KMS-11 (cell line): ENCODE measurements around the gene TSPAN3.

ENCODE experiments used
- H2AFZ ChIP-seq: fragments of 200-600 bp; sonication (generic); 2 replicates; pipeline ENCODE4 v1.6.1; 2016; ENCODE audit warnings: antibody characterized with exemption, mixed run types, low read depth
- H3K27ac ChIP-seq: fragments of 200-600 bp; sonication (generic); 2 replicates; pipeline ENCODE4 v1.6.1; 2016; ENCODE audit warnings: mild to moderate bottlenecking, mixed run types
- H3K27me3 ChIP-seq: fragments of 200-600 bp; sonication (generic); 2 replicates; pipeline ENCODE4 v1.6.1; 2017; ENCODE audit warnings: mild to moderate bottlenecking, low read depth, mixed run types, moderate library complexity; ENCODE audit not compliant: insufficient read depth
- H3K36me3 ChIP-seq: fragments of 200-600 bp; sonication (generic); 2 replicates; pipeline ENCODE4 v1.6.1; 2017; ENCODE audit warnings: mild to moderate bottlenecking, mixed run types; ENCODE audit not compliant: insufficient read depth
- H3K4me1 ChIP-seq: fragments of 200-600 bp; sonication (generic); 2 replicates; pipeline ENCODE4 v1.6.1; 2016; ENCODE audit warnings: mild to moderate bottlenecking, low read depth, mixed run types; ENCODE audit not compliant: poor library complexity, severe bottlenecking
- H3K4me2 ChIP-seq: fragments of 200-600 bp; sonication (generic); 2 replicates; pipeline ENCODE4 v1.7.0; 2016; ENCODE audit warnings: mild to moderate bottlenecking, mixed run types
- H3K4me3 ChIP-seq: fragments of 200-600 bp; sonication (generic); IDR thresholded peaks from 2 replicates; pipeline ENCODE4 v1.6.1; 2017; ENCODE audit warnings: low read depth, low read length, mixed read lengths; ENCODE audit not compliant: insufficient read depth
- H3K79me2 ChIP-seq: fragments of 200-600 bp; sonication (generic); 2 replicates; pipeline ENCODE4 v1.6.1; 2016; ENCODE audit warnings: low read depth, mixed run types; ENCODE audit not compliant: insufficient read depth
- H3K9ac ChIP-seq: fragments of 200-600 bp; sonication (generic); 2 replicates; pipeline ENCODE4 v1.6.1; 2016; ENCODE audit warnings: mild to moderate bottlenecking, mixed run types
- H4K20me1 ChIP-seq: fragments of 200-600 bp; sonication (generic); 2 replicates; pipeline ENCODE4 v1.6.1; 2016; ENCODE audit warnings: mild to moderate bottlenecking, mixed run types; ENCODE audit not compliant: insufficient read depth
- TF ChIP-seq, protein P1 (sequence below): fragments of 200-600 bp; sonication (generic); conservative IDR thresholded peaks from 2 replicates; pipeline ENCODE4 v1.6.1; 2017; ENCODE audit warnings: low read depth, mild to moderate bottlenecking, antibody characterized with exemption, low read length, moderate library complexity, mixed read lengths

Gene TSPAN3

GRCh38 chr15:76993114-76993725 lies 77.7 kb downstream of the TSPAN3 start:
- Histone ChIP-seq H4K20me1 (no peaks in the 10 kb centered on the region), H3K9ac (no peak overlapping the region), H3K4me2 (no peak overlapping the region)

DNA sequence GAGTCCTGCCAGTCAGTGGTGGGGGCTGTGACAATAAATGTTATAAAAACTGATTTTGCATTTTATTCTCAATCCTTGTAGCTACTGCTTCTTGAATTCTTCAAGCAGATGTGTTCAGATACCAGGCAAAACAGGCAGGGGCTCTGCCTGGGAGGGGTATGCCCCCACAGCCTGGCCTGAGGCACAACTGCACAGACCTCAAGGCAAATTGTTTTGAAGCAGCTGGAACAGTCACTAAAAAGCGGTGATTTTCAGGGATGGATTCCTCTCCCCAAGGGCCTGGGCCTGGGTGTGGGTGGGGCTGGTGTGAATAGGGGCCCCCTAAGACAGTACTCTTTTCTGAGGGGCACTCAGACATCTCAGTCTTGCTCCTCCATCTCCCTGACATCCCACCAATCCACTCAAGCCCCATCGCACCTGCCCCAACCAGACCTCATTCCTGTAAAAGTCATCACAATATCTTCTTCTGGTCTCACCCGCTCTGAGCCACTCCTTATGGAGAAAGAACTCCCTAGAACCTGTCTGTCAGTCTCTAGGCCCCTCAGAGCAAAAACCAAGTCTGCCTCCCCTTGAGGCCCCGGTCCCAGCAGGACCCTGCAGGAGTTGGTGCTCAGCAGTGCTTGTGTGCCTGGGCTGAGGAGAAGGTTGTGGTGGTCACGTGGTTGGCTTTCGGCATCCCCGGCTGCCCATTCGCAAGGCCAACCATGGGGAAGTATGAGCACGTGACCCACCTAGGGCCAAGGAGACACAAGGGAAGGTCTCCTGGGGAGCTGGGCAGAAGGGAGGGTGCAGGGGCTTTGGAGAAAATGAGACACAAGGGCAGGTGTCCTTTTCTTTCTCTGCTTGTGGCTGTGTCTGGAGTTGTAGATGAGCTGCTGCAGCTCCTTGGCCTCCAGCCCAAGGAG lies 78.9 kb downstream of the TSPAN3 start:
- Histone ChIP-seq H3K27ac (no peak overlapping the region), H3K9ac (no peak overlapping the region), H3K4me3 (no peak overlapping the region), H3K27me3 (no peaks in the 10 kb centered on the region), H3K79me2 (no peaks in the 10 kb centered on the region), H3K4me1 (no peaks in the 10 kb centered on the region), H2AFZ (no peak overlapping the region), H3K4me2 (no peak overlapping the region), H4K20me1 (no peaks in the 10 kb centered on the region), H3K36me3 (no peaks in the 10 kb centered on the region)
- TF ChIP-seq, protein P1, sequence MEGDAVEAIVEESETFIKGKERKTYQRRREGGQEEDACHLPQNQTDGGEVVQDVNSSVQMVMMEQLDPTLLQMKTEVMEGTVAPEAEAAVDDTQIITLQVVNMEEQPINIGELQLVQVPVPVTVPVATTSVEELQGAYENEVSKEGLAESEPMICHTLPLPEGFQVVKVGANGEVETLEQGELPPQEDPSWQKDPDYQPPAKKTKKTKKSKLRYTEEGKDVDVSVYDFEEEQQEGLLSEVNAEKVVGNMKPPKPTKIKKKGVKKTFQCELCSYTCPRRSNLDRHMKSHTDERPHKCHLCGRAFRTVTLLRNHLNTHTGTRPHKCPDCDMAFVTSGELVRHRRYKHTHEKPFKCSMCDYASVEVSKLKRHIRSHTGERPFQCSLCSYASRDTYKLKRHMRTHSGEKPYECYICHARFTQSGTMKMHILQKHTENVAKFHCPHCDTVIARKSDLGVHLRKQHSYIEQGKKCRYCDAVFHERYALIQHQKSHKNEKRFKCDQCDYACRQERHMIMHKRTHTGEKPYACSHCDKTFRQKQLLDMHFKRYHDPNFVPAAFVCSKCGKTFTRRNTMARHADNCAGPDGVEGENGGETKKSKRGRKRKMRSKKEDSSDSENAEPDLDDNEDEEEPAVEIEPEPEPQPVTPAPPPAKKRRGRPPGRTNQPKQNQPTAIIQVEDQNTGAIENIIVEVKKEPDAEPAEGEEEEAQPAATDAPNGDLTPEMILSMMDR, result no peak

More at GRCh38 chr15:76993114-76993725, 77.7 kb downstream of the TSPAN3 start:
- H3K27me3 ChIP-seq, result no peaks in the 10 kb centered on the region
- TF ChIP-seq, protein P1, result no peak
- H3K27ac ChIP-seq, result no peak overlapping the region
- no peaks in the 10 kb centered on the region for H3K36me3 ChIP-seq
- H3K79me2 ChIP-seq, result no peaks in the 10 kb centered on the region
- H2AFZ ChIP-seq, result no peak overlapping the region
- no peaks in the 10 kb centered on the region for H3K4me1 ChIP-seq
- no peak overlapping the region for H3K4me3 ChIP-seq
